HL-60 (cell line): ENCODE results near the gene DCTD.

Experiments used
- DNase-seq, 2 experiments: peaks; one replicate each; pipeline ENCODE4 v3.0.0-alpha.2; 2010 to 2020; ENCODE audit warnings: low read depth in 1 of 2, low spot score in 1 of 2
- H3K27ac ChIP-seq: fragments of 250-450 bp; sonication (Bioruptor Pico); replicated peaks from 2 replicates; pipeline ENCODE4 v1.5.1; 2020; ENCODE audit warnings: mild to moderate bottlenecking, moderate library complexity
- H3K27me3 ChIP-seq: fragments of 250-450 bp; sonication (Bioruptor Pico); 2 replicates; pipeline ENCODE4 v1.5.1; 2021; ENCODE audit warnings: mild to moderate bottlenecking, moderate library complexity; ENCODE audit not compliant: insufficient read depth, poor library complexity, severe bottlenecking
- H3K4me3 ChIP-seq: replicated peaks from 2 replicates; pipeline ENCODE4 v1.5.1; 2011; ENCODE audit warnings: mild to moderate bottlenecking, control low read depth, low read length; ENCODE audit not compliant: insufficient read depth
- GABPA ChIP-seq: IDR thresholded peaks from 2 replicates; pipeline ENCODE4 v1.6.1; 2012; ENCODE audit warnings: low read depth
- POLR2AphosphoS5 ChIP-seq: IDR thresholded peaks from 2 replicates; pipeline ENCODE4 v1.6.1; 2012; ENCODE audit warnings: low read depth
- SPI1 ChIP-seq: IDR thresholded peaks from 2 replicates; pipeline ENCODE4 v1.6.1; 2012; ENCODE audit warnings: low read depth, mild to moderate bottlenecking, borderline replicate concordance
- TF ChIP-seq, protein P1 (sequence below): IDR thresholded peaks from 2 replicates; pipeline ENCODE4 v1.6.1; 2012; ENCODE audit warnings: low read depth; ENCODE audit not compliant: insufficient replicate concordance
- TF ChIP-seq, protein P2 (sequence below): IDR thresholded peaks from one replicate; pipeline ENCODE4 v1.5.1; 2011; ENCODE audit warnings: low read length, control low read depth, inconsistent platforms; ENCODE audit not compliant: insufficient read depth

DCTD gene

DNA sequence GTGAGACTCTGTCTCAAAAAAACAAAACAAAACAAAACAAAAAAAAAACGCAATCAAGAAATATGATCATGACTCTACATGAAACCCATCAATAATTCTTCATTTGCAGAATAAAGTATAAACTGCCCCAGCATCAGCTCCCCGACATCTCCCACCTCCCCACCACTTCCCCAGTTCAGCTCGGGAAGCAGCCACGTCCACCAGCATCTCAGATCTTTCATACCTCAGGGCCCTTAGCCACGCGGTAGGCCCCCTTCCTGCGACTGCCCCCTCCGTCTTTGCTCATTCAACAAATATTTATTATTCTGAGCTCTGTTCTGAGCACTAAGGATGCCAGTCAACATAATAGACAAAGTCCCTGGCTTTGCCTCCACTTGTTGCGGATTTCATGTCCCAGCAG, 45.6 kb downstream of the DCTD start:
- Histone ChIP-seq H3K27me3 (no peaks in the 10 kb centered on the region), H3K27ac (no peak overlapping the region), H3K4me3 (no peak overlapping the region)
- DNase-seq: no peak
- TF ChIP-seq SPI1: no peak
- TF ChIP-seq POLR2AphosphoS5: no peak
- TF ChIP-seq, protein P1, sequence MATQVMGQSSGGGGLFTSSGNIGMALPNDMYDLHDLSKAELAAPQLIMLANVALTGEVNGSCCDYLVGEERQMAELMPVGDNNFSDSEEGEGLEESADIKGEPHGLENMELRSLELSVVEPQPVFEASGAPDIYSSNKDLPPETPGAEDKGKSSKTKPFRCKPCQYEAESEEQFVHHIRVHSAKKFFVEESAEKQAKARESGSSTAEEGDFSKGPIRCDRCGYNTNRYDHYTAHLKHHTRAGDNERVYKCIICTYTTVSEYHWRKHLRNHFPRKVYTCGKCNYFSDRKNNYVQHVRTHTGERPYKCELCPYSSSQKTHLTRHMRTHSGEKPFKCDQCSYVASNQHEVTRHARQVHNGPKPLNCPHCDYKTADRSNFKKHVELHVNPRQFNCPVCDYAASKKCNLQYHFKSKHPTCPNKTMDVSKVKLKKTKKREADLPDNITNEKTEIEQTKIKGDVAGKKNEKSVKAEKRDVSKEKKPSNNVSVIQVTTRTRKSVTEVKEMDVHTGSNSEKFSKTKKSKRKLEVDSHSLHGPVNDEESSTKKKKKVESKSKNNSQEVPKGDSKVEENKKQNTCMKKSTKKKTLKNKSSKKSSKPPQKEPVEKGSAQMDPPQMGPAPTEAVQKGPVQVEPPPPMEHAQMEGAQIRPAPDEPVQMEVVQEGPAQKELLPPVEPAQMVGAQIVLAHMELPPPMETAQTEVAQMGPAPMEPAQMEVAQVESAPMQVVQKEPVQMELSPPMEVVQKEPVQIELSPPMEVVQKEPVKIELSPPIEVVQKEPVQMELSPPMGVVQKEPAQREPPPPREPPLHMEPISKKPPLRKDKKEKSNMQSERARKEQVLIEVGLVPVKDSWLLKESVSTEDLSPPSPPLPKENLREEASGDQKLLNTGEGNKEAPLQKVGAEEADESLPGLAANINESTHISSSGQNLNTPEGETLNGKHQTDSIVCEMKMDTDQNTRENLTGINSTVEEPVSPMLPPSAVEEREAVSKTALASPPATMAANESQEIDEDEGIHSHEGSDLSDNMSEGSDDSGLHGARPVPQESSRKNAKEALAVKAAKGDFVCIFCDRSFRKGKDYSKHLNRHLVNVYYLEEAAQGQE: no peak

DNA sequence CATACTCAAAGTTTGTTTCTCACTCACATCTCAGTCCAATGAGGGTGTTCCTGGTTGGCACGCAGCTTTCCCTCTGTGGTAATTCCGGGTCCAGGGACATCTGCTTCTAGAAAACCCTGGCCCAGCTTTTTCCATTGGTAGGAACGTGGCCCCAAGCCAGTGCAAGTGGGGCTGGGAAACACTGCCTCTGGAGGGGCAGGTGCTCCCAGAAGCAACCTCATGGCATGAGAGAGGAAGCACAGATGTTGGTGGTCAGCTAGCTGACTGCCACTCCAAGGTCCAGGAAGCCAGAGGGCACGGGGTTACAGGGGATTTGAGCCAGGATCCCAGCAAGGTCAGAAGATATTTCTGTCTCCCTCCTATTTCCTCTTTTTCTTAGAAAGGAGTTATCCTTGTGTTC, 47.5 kb downstream of the DCTD start:
- no peak overlapping the region for H3K27ac ChIP-seq
- TF ChIP-seq GABPA: no peak
- TF ChIP-seq, protein P1: no peak
- TF ChIP-seq POLR2AphosphoS5: no peak
- TF ChIP-seq, protein P2, sequence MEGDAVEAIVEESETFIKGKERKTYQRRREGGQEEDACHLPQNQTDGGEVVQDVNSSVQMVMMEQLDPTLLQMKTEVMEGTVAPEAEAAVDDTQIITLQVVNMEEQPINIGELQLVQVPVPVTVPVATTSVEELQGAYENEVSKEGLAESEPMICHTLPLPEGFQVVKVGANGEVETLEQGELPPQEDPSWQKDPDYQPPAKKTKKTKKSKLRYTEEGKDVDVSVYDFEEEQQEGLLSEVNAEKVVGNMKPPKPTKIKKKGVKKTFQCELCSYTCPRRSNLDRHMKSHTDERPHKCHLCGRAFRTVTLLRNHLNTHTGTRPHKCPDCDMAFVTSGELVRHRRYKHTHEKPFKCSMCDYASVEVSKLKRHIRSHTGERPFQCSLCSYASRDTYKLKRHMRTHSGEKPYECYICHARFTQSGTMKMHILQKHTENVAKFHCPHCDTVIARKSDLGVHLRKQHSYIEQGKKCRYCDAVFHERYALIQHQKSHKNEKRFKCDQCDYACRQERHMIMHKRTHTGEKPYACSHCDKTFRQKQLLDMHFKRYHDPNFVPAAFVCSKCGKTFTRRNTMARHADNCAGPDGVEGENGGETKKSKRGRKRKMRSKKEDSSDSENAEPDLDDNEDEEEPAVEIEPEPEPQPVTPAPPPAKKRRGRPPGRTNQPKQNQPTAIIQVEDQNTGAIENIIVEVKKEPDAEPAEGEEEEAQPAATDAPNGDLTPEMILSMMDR: no peak
- TF ChIP-seq SPI1: no peak
- no peak for DNase-seq
- H3K27me3 ChIP-seq: no peaks in the 10 kb centered on the region
- no peak overlapping the region for H3K4me3 ChIP-seq

DNA sequence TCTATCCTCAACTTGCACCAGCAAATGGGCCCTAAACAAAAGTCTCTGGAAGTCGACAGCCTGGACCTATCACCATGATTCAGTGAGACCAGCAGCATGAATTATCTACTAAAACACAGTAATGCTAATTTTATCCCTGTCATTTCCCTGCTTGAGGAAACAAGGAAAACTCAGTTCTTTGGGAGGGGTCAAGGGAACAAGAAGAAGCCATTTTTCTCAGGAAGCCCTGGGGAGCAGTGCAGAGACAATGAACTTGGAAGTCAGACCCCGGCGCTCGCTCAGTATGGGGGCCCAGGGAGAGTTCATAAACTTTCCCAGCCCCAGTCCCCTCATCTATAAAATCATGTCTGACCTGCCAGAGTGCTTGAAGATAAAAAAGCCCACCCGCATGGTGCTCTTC, 50.4 kb downstream of the DCTD start:
- no peaks in the 10 kb centered on the region for H3K27me3 ChIP-seq
- no peak overlapping the region for H3K4me3 ChIP-seq
- no peak for DNase-seq
- TF ChIP-seq GABPA (no peak), POLR2AphosphoS5 (no peak), SPI1 (no peak)
- TF ChIP-seq, protein P2: no peak
- TF ChIP-seq, protein P1: no peak
- no peak overlapping the region for H3K27ac ChIP-seq
